ENCODE data around the gene CCDC127.

DNA sequence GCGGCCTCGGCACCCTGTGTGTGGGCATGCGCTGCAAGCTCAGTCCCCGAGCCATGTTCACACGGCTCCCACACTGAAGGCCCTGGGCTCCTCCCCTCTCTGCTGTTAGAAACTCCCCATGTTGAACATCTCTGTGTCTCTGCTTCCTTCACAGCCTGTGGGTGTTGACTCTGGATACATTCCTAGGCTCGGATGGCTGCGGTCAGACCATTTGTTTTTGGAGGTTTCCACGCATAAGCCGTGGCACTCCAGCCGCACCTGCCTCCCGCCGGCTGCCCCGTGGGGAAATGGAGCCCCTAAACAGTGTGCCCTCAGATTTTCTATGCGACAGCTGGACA lies 57.8 kb downstream of the CCDC127 start:
- TF ChIP-seq, protein P1, sequence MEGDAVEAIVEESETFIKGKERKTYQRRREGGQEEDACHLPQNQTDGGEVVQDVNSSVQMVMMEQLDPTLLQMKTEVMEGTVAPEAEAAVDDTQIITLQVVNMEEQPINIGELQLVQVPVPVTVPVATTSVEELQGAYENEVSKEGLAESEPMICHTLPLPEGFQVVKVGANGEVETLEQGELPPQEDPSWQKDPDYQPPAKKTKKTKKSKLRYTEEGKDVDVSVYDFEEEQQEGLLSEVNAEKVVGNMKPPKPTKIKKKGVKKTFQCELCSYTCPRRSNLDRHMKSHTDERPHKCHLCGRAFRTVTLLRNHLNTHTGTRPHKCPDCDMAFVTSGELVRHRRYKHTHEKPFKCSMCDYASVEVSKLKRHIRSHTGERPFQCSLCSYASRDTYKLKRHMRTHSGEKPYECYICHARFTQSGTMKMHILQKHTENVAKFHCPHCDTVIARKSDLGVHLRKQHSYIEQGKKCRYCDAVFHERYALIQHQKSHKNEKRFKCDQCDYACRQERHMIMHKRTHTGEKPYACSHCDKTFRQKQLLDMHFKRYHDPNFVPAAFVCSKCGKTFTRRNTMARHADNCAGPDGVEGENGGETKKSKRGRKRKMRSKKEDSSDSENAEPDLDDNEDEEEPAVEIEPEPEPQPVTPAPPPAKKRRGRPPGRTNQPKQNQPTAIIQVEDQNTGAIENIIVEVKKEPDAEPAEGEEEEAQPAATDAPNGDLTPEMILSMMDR (IDR thresholded peaks at IDR 0.05; ENCODE audit: insufficient read depth, low read depth, low read length): no peak
- TF ChIP-seq EZH2 (IDR thresholded peaks at IDR 0.05; ENCODE audit: insufficient read depth, low read length): no peak
